Nephron progenitor cell (in vitro differentiated cells): ENCODE results near the gene ATOH7.
"Not testable (repeated sequence)": the region's sequence is repeated elsewhere in the genome, so short reads cannot be mapped to it uniquely, and the experiment has no call there.

ENCODE experiments used
- DNase-seq: peaks from one replicate; pipeline ENCODE4 v3.0.0; 2021
- H3K27ac Mint-ChIP-seq: 2 replicates; pipeline ENCODE4 v1.8.0; 2021; ENCODE audit warnings: mild to moderate bottlenecking, moderate library complexity, mixed read lengths
- H3K27me3 Mint-ChIP-seq: 2 replicates; pipeline ENCODE4 v1.8.0; 2021; ENCODE audit warnings: mild to moderate bottlenecking, low read depth, mixed read lengths; ENCODE audit not compliant: poor library complexity
- H3K36me3 Mint-ChIP-seq: 2 replicates; pipeline ENCODE4 v1.8.0; 2021; ENCODE audit warnings: low read depth, mixed read lengths
- H3K4me1 Mint-ChIP-seq: 2 replicates; pipeline ENCODE4 v1.8.0; 2021; ENCODE audit warnings: mixed read lengths
- H3K4me3 Mint-ChIP-seq: 2 replicates; pipeline ENCODE4 v1.8.0; 2021; ENCODE audit warnings: mild to moderate bottlenecking, moderate library complexity, mixed read lengths
- H3K9me3 Mint-ChIP-seq: 2 replicates; pipeline ENCODE4 v1.8.0; 2021; ENCODE audit warnings: mild to moderate bottlenecking, moderate library complexity, mixed read lengths
- TF ChIP-seq, protein P1 (sequence below): fragments of 200-600 bp; sonication (generic); IDR thresholded peaks from 2 replicates; pipeline ENCODE4 v1.5.0; 2021; ENCODE audit warnings: antibody characterized with exemption

The ATOH7 gene

DNA sequence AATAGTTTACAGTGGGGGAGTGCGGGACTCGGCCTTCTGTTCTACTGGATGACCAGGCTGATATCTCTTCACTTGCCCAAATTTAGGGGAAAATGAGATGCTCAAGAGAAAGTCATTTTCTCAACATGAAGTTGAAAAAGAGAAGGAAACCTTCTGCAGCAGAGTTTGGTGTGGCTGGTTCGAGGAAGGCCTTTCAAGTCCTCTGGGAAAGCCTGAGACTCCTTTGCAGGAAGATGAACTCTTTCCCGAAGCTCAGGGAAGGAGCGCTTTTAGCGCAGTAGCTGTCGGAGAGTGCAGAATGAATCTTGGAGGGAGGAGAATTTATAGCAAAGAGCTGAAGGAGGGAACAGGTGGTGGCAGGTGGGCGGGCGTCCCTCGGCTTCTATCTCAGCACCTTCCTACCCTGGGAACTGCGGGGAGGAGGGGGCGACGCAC is at the start of gene ATOH7:
Gene ATOH7, minus strand, starts transcription at position 297 of the 435 bp plus-strand sequence. CDS start 436 bp downstream, outside the sequence.
- Mint-ChIP-seq H3K4me3 (peak within 1 kb of the TSS; percentile 89), H3K36me3 (no peaks in the 10 kb centered on the region), H3K4me1 (peaks cover 13% of the 10 kb centered on the region), H3K27me3 (peaks cover 54% of the 10 kb centered on the region), H3K27ac (peak within 1 kb of the TSS; percentile 40), H3K9me3 (no peaks in the 10 kb centered on the region)
- TF ChIP-seq, protein P1, sequence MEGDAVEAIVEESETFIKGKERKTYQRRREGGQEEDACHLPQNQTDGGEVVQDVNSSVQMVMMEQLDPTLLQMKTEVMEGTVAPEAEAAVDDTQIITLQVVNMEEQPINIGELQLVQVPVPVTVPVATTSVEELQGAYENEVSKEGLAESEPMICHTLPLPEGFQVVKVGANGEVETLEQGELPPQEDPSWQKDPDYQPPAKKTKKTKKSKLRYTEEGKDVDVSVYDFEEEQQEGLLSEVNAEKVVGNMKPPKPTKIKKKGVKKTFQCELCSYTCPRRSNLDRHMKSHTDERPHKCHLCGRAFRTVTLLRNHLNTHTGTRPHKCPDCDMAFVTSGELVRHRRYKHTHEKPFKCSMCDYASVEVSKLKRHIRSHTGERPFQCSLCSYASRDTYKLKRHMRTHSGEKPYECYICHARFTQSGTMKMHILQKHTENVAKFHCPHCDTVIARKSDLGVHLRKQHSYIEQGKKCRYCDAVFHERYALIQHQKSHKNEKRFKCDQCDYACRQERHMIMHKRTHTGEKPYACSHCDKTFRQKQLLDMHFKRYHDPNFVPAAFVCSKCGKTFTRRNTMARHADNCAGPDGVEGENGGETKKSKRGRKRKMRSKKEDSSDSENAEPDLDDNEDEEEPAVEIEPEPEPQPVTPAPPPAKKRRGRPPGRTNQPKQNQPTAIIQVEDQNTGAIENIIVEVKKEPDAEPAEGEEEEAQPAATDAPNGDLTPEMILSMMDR, result no peak
- DNase-seq, result peak; percentile 12

DNA sequence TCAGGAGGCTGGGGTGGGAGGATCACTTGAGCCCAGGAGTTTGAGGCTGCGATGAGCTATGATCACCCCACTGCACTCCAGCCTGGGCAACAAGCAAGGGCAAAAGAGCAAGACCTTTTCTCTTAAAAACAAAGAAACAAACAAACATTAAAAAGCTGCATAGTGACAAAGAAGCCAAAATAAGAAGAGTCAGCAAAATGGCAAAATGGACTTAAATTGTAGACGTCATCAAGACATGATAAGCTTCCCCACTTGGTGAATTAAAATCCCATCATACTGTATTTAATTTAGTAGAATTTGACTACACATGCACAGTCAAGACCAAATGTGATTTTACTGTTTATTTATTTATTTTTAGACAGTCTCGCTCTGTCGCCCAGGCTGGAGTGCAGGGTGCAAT is 48.8 kb upstream of the ATOH7 start:
- peaks cover 25% of the 10 kb centered on the region for H3K4me1 Mint-ChIP-seq
- no peak for DNase-seq
- TF ChIP-seq, protein P1, result no peak
- H3K27me3 Mint-ChIP-seq, result no peaks in the 10 kb centered on the region
- peaks cover 46% of the 10 kb centered on the region for H3K9me3 Mint-ChIP-seq
- no peak overlapping the region for H3K27ac Mint-ChIP-seq
- H3K36me3 Mint-ChIP-seq, result peaks cover 30% of the 10 kb centered on the region
- no peak overlapping the region for H3K4me3 Mint-ChIP-seq

DNA sequence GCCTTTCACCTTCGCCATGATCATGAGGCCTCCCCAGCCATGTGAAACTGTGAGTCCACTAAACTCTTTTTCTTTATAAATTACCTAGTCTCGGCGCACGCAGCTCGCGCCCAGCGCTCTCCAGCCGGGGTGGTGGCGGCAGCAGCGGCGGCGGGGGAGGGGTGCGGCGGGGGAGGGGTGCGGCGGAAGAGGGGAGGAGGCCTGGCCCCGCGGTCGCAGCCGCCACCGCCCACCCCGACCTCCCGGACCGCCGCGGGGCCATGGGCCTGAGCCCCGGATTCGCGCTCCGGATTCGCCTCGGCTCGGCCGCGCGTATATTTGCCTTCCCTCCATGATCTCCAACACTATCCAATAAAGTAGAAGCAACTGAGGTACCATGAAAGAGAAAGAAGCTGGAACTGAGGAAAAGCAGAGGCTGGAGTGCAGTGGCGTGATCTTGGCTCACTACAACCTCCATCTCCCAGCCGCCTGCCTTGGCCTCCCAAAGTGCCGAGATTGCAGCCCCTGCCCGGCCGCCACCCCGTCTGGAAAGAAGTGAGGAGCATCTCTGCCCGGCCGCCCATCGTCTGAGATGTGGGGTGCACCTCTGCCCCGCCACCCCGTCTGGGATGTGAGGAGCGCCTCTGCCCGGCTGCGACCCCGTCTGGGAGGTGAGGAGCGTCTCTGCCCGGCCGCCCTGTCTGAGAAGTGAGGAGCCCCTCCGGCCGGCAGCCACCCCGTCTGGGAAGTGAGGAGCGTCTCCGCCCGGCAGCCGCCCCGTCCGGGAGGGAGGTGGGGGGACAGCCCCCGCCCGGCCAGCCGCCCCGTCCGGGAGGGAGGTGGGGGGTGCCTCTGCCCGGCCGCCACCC is 47.2 kb upstream of the ATOH7 start:
- not testable (repeated sequence) for H3K27ac Mint-ChIP-seq, H3K4me3 Mint-ChIP-seq, H3K27me3 Mint-ChIP-seq, DNase-seq
- Mint-ChIP-seq H3K36me3 (peaks cover 30% of the 10 kb centered on the region), H3K9me3 (peaks cover 50% of the 10 kb centered on the region), H3K4me1 (peaks cover 12% of the 10 kb centered on the region)

DNA sequence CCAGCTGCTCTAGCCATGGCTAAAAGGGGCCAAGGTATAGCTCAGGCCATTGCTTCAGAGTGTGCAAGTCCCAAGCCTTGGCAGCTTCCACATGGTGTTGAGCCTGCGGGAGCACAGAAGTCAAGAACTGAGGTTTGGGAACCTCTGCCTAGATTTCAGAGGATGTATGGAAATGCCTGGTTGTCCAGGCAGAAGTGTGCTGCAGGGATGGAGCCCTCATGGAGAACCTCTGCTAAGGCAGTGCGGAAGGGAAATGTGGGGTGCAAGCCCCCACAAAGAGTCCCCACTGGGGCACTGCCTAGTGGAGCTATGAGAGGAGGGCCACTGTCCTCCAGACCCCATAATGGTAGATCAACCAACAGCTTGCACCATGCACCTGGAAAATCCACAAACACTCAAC is 45.9 kb upstream of the ATOH7 start:
- Mint-ChIP-seq H3K9me3 (peaks cover 50% of the 10 kb centered on the region), H3K36me3 (peaks cover 30% of the 10 kb centered on the region)
- DNase-seq, H3K4me1 Mint-ChIP-seq, H3K27me3 Mint-ChIP-seq, H3K27ac Mint-ChIP-seq, H3K4me3 Mint-ChIP-seq: not testable (repeated sequence)

DNA sequence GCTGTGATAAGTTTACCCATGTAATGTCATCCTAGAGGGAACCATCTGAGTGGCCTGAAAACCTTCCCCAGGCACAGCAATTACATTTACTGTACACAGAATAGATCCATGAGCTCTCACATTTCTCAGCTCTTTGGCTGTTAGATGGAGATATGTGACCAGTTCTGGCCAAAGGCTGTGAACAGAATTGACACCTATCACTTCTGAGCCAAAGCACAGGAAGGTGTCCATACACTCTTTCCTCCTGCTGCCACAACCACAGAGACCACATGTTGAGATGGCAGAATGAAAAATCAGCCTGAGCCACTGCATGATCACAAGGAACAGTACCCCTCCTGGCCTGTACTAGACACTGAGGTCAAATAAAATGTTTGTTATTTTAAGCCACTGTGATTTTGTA is 44.3 kb upstream of the ATOH7 start:
- Mint-ChIP-seq H3K4me3 (no peak overlapping the region), H3K27me3 (no peaks in the 10 kb centered on the region), H3K27ac (no peak overlapping the region), H3K4me1 (peaks cover 4% of the 10 kb centered on the region), H3K36me3 (peaks cover 30% of the 10 kb centered on the region), H3K9me3 (peaks cover 50% of the 10 kb centered on the region)
- TF ChIP-seq, protein P1, result no peak
- DNase-seq, result no peak

DNA sequence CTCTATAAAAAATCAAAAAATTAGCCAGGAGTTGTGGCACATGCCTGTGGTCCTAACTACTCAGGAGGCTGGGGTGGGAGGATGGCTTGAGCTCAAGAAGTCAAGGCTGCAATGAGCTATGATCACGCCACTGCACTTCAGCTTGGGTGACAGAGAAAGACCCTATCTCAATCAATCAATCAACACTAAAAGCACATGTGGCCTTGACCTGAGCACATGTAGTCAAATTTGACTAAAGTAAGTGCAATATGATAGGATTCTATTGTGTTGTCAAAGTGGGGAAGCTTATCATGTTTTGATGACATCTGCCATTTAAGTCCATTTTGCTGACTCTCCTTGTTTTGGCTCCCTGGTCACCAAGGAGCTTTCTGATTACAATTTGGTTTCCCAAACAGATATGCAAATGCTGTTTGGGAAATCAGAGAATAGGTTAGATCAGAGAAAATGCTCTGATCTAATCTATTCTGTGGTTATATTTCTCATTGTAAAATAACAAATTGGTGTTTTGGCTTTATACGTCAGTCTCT is 43.8 kb upstream of the ATOH7 start:
- no peak for DNase-seq
- no peak overlapping the region for H3K4me3 Mint-ChIP-seq
- peaks cover 48% of the 10 kb centered on the region for H3K9me3 Mint-ChIP-seq
- peaks cover 10% of the 10 kb centered on the region for H3K4me1 Mint-ChIP-seq
- no peak overlapping the region for H3K27ac Mint-ChIP-seq
- TF ChIP-seq, protein P1, result no peak
- H3K27me3 Mint-ChIP-seq, result no peaks in the 10 kb centered on the region
- peaks cover 30% of the 10 kb centered on the region for H3K36me3 Mint-ChIP-seq
